ENCODE measurements around the gene ALDOA.
A peak's percentile ranks its signal among the peaks of the same experiment; 100 is the strongest.
"Not testable (repeated sequence)": the region's sequence is repeated elsewhere in the genome, so short reads cannot be mapped to it uniquely, and the experiment has no call there.

Gene ALDOA

DNA sequence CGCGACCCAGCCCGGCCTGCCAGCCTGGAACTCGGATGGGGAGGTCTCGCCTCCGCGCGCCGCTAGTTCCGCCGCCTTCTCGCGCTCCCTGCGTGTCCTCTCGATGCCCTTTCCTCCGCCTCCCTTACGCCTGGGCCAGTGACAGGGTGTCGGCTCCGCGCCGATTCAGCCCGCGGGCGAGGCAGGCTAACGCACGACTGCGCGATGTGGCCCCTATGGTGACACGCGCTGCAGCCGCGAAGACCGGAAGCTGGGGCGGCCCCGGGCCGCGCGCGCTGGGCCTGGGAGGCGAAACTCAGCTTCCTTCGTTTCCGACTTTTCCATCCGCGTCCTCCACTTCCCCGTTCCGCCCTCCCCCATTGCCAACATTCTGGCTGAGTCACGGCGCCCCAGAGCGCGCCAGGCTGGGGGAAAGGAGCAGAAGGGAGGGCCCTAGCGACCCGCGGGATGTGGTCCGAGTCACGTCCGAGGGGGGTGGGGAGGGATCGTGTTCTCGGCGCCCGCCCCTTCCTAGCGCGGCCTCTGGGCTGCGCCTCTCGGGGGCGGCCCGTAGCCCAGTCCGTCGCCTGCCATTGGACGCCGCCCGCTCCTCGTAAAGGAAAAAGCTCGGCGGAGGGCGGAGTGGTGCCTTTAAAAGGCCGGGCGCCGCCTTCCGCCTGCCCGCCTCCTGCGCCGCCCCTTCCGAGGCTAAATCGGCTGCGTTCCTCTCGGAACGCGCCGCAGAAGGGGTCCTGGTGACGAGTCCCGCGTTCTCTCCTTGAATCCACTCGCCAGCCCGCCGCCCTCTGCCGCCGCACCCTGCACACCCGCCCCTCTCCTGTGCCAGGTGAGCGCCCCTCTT is at the start of gene ALDOA:
Gene ALDOA (plus strand): TSS at position 659 of the 841 bp plus-strand sequence. CDS start 1,138 bp downstream, outside the sequence.
- DNase-seq = peak; percentile 96

DNA sequence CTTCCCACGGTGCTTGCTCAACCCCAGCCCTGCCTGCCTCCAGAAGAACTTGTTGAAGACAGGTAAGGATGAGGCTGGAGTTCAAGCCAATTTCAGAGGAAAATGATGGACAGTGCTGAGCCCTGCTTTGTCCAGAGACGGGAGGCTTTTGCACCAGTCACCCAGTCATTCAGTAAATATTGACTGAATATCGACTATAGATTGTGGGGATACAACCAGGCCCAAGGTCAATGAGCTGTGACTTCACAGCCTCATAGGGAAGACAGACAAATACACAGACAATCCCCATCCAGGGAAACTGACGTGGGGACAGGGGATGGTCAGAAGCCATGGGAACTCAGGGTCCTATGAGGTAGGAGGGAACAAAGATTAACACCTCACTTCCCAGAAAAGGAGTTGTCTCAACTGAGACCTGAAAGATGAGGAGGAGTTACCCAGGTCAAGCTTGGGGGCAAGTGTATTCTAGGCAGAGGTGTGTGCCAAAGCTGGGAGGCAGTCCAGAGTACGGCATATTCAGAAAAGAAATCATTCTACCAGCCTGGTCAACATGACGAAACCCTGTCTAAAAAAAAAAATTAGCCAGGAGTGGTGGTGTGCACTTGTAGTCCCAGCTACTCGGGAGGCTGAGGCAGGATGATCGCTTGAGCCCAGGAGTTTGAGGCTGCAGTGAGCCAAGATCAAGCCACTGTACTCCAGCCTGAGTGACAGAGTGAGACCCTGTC is 48.8 kb upstream of the ALDOA start:
- no peak for DNase-seq

DNA sequence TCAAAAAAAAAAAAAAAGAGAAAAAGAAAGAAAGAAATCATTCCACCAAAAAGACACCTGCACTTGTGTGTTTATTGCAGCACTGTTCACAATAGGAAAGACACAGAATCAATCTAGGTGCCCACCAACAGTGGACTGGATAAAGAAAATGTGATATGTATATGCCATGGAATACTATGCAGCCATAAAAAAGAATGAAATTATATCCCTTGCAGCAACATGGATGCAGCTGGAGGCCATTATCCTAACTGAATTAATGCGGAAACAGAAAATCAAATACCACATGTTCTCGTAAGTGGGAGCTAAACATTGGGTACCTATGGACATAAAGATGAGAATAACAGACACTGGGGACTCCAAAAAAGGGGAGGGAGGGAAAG is 48.3 kb upstream of the ALDOA start:
- DNase-seq = no peak

DNA sequence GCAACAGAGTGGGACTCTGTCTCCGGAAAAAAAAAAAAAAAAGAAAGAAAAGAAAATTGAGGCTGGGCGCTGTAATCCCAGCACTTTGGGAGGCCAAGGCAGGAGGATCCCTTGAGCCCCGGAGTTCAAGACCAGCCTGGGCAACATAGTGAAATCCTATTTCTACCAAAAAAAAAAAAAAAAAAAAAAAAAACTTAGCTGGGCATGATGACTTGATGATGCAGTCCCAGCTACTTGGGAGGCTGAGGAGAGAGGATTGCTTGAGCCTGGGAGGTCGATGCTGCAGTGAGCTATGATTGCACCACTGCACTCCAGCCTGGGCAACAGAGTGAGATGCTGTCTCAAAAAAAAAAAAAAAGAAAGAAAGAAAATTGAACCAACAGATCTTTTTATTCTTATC is 47.6 kb upstream of the ALDOA start:
- not testable (repeated sequence) for DNase-seq

DNA sequence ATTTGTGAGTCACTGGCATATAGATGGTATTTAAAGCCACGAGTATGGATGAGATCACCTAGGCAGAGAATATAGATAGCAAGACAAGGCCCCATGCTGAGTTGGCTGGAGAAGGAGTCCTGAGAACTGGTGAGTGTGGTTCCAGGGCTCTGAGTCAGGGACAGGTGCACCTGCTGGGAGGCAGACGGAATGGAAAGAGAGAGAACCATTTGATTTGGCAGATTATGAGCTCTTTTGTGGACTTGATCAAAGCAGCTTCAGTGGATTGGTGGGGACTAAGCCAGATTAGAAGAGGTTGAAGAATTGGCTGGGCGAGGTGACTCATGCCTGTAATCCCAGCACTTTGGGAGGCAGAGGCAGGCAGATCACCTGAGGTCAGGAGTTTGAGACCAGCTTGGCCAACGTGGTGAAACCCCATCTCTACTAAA is 46.8 kb upstream of the ALDOA start:
- no peak for DNase-seq

DNA sequence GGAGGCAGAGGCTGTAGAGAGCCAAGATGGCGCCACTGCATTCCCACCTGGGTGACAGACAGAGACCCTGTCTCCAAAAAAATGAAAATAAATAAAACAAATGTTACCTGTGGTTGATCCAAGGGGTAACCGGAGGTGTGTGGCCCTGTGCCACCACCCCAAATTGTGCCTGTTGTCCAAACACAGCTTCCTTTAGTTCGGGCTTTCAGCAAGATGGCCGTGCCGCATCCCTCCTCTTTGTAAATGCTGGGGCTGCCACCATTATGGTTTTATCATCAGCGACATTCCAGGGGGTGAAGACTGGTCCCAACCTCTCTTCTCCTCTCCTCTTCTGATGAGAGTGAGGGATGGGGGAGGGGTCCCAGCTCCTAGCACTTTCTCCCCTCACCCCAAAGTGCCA is 42.7 kb upstream of the ALDOA start, which contains the start of gene C16orf92:
Gene C16orf92 (plus strand): TSS at position 312 of the 400 bp plus-strand sequence. CDS start 143 bp downstream, outside the sequence.
- no peak for DNase-seq

DNA sequence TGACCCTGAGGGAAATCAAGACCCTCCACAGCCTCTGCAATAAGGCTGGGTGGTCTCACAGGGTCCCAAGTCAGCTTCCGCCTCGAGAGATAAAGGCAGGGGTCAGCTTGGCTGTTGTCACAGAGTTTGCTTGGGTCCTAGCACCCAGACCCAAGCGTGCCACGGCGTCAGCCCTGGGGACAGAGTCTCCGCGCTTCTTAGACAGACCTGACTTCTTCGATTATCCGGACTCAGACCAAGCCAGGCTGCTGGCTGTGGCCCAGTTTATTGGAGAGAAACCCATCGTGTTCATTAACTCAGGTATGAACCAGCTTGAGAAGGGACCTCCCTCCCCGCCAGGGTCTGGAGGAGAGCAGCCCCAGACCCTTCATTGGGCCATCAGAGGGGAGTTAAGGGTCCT is 42.0 kb upstream of the ALDOA start:
- no peak for DNase-seq

DNA sequence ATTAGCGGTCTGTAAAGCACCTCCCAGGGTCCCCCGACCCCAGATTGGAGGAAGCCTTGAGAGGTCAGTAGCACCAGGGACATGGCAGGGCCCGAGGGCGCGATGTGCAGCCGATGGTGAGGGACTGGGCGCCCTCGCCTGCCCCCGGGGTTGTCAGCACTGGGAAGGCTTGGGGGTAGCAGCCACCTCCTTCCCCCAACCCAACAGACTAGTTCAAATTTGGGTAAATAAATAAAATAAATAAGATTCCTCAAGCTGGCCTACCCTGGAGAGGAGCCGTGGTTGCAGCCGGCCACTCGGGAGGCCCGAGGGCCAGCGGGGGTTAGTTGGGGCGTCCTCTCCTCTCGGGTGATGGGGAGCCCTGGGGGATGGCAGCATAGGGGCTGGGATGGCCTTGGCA is 41.1 kb upstream of the ALDOA start:
- no peak for DNase-seq

DNA sequence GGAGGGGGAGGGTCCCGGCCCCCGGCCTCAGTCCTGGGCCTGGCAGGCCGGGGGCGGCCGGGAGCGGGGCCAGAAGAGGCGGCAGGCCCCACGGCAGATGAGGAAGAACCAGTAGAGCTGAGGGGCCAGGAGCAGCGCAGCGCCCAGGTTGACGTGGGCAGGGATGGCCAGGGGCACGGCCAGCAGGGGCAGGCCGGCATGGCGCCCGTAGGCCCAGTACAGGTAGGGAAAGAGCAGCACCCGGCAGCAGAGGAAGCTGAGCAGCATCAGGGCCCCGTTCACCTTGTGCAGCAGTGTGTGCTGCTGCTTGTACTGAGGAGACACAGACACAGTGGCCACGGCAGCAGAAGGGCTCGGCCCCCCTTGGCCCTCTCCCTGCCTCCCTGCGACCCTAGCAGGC is 40.4 kb upstream of the ALDOA start:
- no peak for DNase-seq

DNA sequence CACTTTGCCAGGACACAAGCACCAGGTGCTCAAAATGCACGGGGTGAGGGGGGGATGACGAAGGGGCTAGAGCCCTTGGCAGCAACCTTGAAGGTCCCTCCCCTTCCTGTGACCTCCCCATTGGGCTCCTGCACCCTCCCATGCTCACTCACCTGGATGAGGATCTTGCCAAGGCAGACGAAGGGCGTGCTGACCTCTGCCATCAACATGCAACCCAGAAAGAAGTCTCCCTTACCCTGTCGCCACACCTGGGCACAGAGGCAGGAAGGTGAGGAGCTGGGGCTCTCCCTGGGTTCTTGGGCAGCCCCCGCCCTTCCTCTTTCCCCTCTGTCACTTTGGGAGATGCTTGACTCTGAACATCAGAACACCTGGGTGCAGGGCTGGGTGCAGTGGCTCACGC is 40.0 kb upstream of the ALDOA start:
- DNase-seq = no peak

DNA sequence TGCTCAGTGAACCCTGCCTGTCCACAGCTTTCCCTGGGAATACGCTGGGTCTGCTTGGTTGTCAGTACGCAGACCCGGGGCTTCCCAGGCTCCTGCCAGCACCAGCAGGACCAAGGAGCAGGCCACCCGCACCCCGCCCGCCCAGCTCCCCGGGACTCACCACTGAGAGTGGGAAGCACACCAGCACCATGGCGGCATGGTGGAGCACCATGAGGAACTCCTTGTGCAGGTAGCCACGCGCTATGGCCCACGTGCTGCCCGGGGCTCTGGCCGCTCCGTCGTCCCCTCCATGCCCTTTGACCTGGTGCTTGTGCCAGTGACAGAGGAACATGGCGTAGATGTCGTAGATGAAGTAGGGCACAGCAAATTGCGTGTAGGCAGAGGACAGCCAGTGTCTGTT is 39.1 kb upstream of the ALDOA start:
- DNase-seq = no peak

DNA sequence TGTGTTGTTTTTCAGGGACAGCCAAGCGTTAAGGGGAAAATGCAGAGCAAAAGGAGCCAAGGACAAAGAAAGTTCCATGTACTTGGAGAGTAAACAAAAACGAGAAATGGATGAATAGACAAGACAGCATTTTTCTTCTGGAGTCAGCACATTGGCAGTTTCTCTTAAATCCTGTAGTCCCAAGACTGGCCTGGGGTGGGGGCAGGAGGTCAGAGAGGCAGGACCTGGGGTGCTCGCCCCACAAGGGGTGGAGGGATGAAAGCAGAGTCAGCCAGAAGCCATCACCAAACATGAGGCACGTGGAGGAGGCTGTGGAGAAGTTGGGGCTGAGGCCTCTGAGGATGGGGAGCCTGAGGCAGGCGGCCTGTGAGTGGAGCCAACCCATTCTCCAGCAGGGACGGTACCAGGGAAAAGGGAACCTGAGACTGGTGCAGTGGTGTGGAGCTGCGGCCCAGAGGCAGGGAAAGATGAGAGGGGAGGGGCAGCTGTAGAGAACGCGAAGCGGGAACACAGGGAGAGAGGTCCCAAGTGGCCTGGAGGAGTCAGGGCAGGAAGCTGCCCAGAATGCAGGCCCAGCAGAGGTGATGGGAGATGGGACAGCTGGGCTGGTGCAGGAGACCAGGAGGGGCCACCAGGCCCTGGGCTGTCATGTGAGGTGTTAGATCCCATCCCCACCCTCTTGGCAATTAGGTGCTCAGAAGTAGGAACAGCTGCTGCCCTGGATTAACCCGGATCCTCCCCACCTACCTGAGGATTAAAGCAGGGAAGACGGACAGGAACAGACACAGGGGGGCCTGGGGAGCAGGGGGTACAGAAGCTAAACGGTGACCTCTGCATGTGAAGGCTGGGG is 37.7 kb upstream of the ALDOA start:
- no peak for DNase-seq

DNA sequence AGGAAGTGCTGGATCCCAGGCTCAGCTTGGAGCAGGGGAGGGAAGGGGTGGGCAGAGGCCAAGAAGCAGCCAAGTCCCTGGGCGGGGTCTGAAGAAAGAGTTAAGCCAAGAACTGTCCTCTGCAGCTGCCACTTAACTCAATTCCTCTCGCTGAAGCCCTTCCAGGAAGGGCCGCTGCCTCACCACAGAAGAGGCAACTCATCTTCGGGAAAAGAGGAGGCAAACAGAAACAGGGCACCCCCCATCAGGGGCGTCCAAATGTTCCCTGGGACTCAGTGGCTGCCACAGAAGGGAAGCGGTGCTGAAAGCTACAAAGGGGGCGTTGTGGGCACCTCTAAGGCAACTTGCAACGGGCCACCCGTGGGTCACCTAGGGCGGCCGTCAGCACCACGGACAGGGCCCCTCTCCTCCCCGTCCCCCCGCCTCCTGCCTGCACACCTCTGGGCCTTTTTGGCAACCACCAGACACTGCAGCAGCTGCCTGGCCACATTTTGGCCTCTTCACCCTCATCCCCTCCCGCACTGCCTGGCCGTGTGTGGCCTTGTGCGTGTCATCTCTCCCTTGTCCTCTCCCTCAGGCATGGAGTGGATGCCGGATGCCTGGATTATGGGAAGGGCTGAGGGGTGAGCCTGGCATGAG is 37.0 kb upstream of the ALDOA start:
- DNase-seq = peak; percentile 31

DNA sequence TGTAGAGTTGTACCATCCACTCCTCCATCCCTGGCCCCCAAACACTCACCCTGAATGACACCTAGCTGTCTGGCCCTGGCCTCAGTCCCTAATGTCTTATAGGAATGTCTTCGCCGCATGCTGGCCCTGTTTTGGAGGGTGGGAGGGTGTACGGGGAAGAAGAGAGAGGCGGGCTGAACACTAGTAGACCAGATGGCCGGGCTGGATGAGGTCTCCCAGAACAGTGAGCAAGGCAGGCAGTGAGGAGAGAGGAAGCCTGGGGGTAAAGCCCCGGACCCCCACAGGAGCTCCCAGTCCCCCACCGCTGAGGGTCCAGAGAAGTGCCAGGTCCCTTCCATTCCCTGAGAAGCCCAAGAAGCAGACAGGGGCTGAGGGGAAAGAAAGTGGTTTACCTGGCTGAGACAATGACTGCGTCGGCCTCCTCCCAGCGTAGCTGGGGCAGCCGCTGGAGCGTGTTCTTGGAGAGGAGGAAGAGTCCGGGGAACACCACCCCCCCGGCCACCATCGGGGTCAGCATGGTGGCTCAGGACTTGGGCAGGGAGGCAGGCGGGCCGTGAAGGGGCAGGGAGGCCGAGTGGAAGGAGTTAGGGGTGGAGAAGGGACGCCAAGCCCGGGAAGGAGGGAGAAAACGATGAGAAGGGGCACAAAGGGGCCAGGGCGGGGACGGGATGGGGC is 35.4 kb upstream of the ALDOA start:
- no peak for DNase-seq

DNA sequence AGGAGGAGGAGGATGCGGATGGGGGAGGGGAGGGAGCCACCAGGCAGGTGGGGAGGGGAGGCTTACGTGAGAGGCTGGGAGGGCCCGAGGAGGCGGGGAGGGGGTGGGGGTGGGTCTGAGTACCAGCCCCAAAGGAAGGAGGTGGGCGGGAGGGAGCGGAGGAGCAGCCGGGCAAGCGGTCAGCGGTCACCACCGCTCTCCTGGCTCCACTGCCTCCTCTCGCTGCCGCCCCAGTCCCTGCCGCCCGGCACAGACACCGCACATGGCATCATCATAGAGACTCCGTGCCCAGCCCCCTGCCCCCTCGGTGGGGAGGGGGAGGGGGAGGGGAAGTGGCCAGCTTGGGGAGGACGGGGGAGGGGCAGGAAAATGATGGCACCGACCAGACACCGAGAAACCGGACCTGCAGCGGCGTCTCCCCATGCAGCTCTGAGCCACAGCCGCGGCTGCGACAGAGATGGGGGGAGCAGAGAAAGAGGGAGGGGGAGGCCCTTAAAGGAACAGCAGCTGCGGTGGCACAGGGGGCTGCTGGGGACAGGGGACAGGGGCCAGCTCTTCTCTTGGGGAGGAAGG is 34.6 kb upstream of the ALDOA start, which contains the start of gene TLCD3B:
Gene TLCD3B (minus strand): TSS at position 431 of the 573 bp plus-strand sequence. CDS start 744 bp downstream, outside the sequence.
- no peak for DNase-seq

DNA sequence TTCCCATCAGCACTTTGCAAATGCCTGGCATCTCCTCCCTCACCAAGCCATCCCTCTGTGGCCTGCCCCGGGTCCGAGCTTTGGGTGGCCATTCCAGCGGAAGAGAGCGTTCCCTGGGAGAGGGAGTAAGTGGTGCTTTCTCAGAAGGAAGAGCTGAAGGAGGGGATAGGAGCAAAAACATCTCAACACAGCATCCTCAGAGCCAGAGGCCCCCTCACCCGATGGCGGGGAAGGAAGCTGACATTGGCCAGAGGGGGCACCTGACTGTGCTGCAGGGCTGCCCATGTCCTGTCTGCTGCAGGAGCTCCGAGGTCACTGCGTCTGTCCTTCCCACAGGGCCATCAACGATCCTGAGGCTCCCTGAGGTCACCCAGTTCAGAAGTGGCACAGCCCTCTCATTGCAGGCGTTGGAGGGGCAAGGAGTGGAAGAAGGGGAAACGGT is 34.1 kb upstream of the ALDOA start:
- no peak for DNase-seq

DNA sequence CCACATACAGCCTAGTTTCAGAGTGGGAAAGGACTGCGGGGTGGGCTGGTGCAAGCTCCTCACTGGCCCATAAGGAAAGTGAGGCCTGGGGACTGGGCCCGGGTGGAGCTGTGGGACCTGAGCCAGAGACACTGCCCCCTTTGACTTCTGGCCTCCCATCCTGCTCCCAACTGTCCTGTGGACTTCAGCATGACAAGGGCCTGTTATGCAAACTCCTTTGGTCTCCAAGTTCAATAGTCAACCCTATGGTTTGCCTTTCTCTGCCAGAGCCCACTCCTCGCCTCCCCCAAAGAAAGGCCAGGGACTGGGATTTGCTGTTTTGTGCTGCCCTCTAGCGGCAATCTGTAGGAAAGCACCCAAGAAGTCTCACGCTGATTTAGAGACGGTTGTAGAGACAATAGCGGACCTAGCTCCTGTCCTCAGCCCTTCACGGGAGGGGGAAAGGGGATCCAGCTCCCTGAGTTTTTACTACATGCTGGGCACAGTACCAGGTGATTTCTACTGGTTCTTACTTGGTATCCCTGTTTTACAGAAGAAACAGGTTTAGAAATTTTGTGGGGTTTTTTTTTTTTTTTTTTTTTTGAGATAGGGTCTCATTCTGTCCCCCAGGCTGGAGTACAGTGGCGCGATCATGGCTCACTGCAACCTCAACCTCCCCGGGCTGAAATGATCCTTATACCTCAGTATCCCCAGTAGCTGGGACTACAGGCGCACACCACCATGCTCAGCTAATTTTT is 33.3 kb upstream of the ALDOA start:
- DNase-seq = peak; percentile 66

DNA sequence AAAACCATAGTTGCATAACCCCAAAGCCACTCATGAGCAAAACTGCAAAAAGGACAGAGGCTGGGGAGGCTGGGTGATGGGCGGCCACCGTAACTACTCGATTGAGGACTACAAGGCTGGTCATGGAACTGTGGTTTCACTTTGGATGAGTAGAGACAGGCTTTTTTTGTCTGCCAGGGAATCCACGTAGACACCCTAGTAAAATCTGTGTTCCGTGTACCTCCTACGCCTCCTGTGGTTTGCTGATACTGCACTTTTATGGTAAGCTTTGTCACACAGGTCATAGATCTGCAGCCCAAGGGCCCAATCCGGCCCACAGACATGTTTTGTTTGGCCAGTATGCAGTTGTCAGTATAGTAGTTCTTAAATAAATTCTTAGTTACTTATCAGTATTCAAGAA is 32.3 kb upstream of the ALDOA start:
- peak; percentile 43 for DNase-seq

DNA sequence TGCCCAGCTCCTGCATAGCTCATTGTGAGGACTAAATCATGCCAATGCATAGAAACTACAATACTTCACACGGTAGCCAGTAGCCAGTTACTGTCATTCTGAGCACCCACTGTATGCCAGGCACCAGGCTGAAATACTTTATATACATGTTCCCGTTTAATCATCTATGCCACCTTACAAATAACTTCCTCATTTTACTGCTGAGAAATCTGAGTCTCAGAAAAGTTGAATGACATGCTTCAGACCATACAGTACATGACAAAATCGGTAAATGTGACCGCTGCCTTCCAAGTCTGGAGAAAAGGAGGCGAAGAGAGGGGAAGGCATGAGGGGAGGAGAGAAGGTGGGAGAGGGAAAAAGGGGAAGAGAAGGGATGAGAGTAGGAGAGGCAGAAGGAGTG is 25.3 kb upstream of the ALDOA start:
- DNase-seq = no peak

DNA sequence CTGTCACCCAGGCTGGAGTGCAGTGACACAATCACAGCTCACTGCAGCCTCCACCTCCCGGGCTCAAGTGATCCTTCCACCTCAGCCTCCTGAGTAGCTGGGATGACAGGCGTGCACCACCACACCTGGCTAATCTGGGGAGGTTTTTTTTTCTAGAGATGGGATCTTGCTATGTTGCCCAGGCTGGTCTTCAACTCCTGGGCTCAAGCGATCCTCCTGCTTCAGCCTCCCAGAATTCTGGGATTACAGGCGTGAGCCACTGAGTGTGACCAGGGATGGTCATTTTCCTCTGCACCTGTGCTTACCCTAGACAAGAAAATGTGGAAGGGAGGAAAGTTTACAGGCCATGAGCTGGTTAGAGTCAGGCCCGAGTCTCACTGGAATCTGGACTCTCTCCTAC is 24.9 kb upstream of the ALDOA start:
- DNase-seq = not testable (repeated sequence)

DNA sequence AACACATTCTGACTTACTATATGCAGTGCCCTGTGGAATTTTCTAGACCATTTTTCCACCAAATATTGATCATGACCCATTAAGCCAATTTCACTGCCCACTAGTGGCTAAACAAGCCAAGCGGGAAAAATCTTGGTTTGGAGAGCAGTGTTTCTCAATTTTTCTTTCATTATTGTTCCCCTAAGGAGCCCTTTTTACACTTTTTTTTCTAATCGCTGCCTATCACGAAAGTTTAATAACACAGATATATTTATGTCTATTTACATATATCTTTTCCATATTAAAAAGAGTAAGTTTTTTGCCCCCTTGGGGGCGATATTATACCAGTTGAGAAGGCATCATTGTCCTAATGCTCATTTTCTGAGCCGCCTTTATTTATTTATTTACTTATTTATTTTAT is 23.7 kb upstream of the ALDOA start:
- no peak for DNase-seq

Data from activated naive CD4-positive, alpha-beta T cell treated with Interleukin-2 at 50 U/mL for 16 hours (primary cell).